Right cardiac atrium (tissue), 5 donors: Measurements from ENCODE around the gene SAMMSON. TPM values are rescaled to one million over a fixed set of nuclear protein-coding genes. Genes with fewer than 3 reads are reported as not detected.
A peak's percentile ranks its signal among the peaks of the same experiment; 100 is the strongest.

Experiments used
- ATAC-seq, 2 donors: fragments of 200-7000 bp; cut with Tn5 transposase; one replicate each; pipeline versions ENCODE4 v1.8.0 to v1.9.1; 2020; ENCODE audit warnings: moderate library complexity in 2 of 2, mild to moderate bottlenecking in 1 of 2
- DNase-seq, 3 donors: peaks; one replicate each; pipeline ENCODE4 v3.0.0-alpha.2; 2020
- H3K27ac ChIP-seq: one replicate; pipeline ENCODE4 v1.5.1; 2013; ENCODE audit warnings: mild to moderate bottlenecking, low read length, control low read depth, moderate library complexity
- H3K27me3 ChIP-seq: one replicate; pipeline ENCODE4 v1.6.1; 2013; ENCODE audit not compliant: control insufficient read depth, insufficient read depth
- H3K4me1 ChIP-seq: one replicate; pipeline ENCODE4 v1.6.1; 2013; ENCODE audit warnings: low read length; ENCODE audit not compliant: control insufficient read depth, insufficient read depth
- H3K4me3 ChIP-seq: one replicate; pipeline ENCODE4 v1.5.1; 2013; ENCODE audit warnings: low read length, control low read depth
- H3K9me3 ChIP-seq: one replicate; pipeline ENCODE4 v1.6.1; 2013; ENCODE audit warnings: low read length; ENCODE audit not compliant: control insufficient read depth
- WGBS: extraction: QIAGEN DNeasy Blood & Tissue Kit; methylation state at CpG from one replicate; pipeline ENCODE4 v1.1.7; 2013; 5-methylcytosine and 5-hydroxymethylcytosine counted together
- intact Hi-C, 4 donors: fragments of 100-400 bp; cut with DNase I; formaldehyde crosslinking; loops; one replicate each; pipeline versions ENCODE4 v1.11.0 to v1.14.0; 2022 to 2023
- polyA plus RNA-seq: library from polyadenylated mRNA; stranded (reverse); fragments of 200-250 nt; gene quantifications from one replicate; pipeline ENCODE4 v1.2.3, GENCODE V29; 2013
- total RNA-seq, 4 donors: library from RNA; stranded (reverse); fragmentation: NEBNext Ultra II Directional; extraction: Animal tissue kit (Norgen Biotek cat#: 25700); gene quantifications; one replicate each; pipeline ENCODE4 v1.2.1, GENCODE V29; 2021
- donor health status: healthy with polysubstance abuse.
- donor health status: DM: no; HTN: yes; CAD: no.
- donor health status: DM: no; HTN: no; CAD: no.
- donor health status: DM: no; HTN: yes; CAD: no; lungs with severe emphysema.
- donor health status: DM: yes; HTN: yes; CAD: no.

SAMMSON gene
- total and polyA plus RNA-seq, 5 donors: not detected

DNA sequence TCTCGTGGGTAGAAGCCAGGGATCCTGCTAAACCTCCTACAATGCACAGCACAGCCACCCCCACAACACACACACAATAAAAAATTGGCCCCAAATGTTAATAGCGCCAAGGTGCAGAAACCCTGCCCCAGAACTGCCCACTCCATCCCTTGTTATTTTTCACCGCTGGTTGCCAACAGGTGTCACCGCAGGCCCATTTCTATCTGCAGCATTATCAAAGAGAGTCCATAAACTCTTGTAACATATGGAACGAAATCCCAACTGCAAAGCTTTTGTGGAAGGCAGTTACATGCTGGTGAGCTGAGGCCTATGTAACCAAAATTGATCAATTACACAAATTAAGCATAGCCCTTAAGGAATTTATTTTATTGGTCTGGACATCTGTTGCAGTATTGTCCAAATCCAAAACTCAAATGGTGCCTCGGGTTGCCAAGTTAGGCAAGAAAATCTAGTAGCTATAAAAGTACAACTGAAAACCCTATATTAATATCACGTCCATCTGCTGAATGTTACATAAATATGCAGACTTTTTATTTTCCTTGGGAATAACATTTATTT is 66.2 kb downstream of the SAMMSON start:
- no peak overlapping the region for H3K27ac ChIP-seq
- DNase-seq (no peak), ATAC-seq (no peak)
- no peak overlapping the region for H3K4me3 ChIP-seq
- intact Hi-C loops: loop anchor here in 1 of 4 donors (10.0 kb wide), 1 partner anchor 299 kb away; no protein-coding TSS in a partner anchor
- WGBS: 75% methylated on average over 7 of the region's 7 CpGs
- H3K27me3 ChIP-seq: no peaks in the 10 kb centered on the region
- no peaks in the 10 kb centered on the region for H3K4me1 ChIP-seq
- H3K9me3 ChIP-seq: no peaks in the 10 kb centered on the region

DNA sequence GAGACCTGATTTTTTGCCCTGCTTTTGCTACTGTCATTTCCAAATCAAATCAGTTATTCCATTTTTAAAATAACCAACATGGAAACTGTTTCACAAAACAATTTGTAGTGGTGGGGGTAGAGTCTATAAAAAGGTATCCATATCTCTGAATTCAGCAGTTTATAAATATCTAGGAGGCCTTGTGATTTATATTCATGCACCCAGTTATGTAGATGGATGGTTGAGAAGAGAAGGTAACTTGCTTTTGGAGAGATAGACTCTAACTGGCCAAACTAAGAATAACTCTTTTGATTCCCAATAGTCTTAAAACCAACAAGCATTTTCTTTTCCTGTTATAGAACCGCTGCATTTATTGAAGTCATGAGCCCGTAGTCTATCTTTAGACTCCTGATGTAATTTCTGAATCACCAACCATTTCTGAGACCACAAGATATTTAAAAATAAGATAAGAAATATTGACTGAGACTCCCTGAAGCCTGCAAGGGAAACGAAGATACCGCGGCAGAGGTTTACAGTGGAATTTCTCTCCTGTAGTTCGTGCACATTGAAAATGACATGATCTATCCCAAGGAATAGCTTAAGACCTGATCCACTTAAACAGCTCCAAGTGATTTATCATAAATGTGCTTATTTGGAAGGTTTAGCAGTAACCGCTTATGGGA is 68.5 kb downstream of the SAMMSON start:
- ATAC-seq (no peak), DNase-seq (no peak)
- Histone ChIP-seq H3K27ac (no peak overlapping the region), H3K4me1 (no peaks in the 10 kb centered on the region), H3K4me3 (no peak overlapping the region), H3K9me3 (no peaks in the 10 kb centered on the region), H3K27me3 (no peaks in the 10 kb centered on the region)
- WGBS: 52% methylated on average over 7 of the region's 7 CpGs
- intact Hi-C loops: loop anchor here in 1 of 4 donors (10.0 kb wide), 1 partner anchor 297 kb away; no protein-coding TSS in a partner anchor

DNA sequence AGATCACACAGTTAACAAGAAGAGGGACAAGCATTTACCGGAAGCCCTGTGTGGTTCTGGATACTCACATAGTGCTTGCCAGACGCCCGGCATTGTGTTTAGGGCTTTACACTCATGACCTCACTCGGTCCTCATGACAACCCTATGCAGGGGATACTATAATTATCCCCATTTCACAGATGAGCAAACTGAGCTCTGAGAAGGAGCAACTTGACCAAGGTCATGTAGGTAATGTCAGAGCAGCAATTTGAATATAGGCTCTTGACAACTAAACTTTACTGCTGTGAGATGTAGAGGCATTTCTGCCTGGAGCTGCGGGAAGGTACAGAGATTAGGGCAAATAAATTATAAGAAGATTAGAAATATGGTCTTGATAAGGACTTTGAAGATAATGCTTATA is 70.0 kb downstream of the SAMMSON start:
- intact Hi-C loops: loop anchor here in 1 of 4 donors (10.0 kb wide), 1 partner anchor 295 kb away; no protein-coding TSS in a partner anchor
- 91% methylated on average over 5 of the region's 5 CpGs for WGBS
- H3K27me3 ChIP-seq: no peaks in the 10 kb centered on the region
- no peak overlapping the region for H3K4me3 ChIP-seq
- ATAC-seq (no peak), DNase-seq (no peak)
- no peak overlapping the region for H3K27ac ChIP-seq
- H3K4me1 ChIP-seq: no peaks in the 10 kb centered on the region
- no peaks in the 10 kb centered on the region for H3K9me3 ChIP-seq

DNA sequence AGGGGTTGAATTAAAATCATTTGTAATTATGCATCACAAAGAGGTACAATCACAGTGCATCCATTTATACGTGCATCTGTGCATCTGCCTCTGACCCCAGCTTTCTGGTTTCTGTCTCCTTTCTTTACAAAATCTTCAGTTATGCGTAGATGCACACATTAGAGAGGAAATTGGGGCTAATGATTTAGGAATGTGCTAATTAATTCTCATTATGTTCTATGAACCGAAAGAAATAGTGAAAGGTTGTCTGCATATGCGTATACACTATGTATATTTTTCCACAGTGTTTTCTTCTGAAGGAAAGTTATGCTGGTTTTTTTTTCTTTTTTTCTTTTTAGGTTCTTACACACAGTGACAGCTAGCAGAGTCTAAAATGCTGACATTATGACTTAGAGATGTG is 71.6 kb downstream of the SAMMSON start:
- Histone ChIP-seq H3K27ac (no peak overlapping the region), H3K4me1 (no peaks in the 10 kb centered on the region), H3K9me3 (no peaks in the 10 kb centered on the region), H3K27me3 (peaks cover 2% of the 10 kb centered on the region), H3K4me3 (no peak overlapping the region)
- 72% methylated on average over 4 of the region's 4 CpGs for WGBS
- no peak for ATAC-seq
- intact Hi-C loops: no loop called here
- DNase-seq: no peak

DNA sequence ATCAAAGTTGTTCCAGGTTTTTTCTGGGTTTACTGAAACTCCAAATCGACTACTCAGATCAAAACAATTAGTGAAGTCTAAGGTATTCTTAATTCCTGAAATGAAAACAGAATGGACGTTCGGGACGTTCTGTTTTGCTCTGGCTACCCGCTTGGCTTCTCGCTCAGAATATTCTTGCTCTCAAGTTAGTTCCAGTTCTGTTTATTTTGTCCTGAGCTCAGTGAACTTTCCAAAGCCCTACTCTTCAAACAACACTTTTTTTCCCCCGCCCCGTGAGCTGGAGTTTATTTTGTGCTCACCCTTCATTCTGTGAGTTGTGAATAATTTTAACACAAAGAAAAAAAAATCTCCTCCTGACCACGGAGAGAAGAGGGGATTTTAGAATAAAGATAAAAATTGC is 72.6 kb downstream of the SAMMSON start:
- no peaks in the 10 kb centered on the region for H3K9me3 ChIP-seq
- 11% methylated on average over 9 of the region's 9 CpGs for WGBS
- peak overlapping the region; percentile 64 for H3K4me3 ChIP-seq
- no peak overlapping the region for H3K27ac ChIP-seq
- no peaks in the 10 kb centered on the region for H3K4me1 ChIP-seq
- ATAC-seq (no peak), DNase-seq (no peak)
- H3K27me3 ChIP-seq: peaks cover 2% of the 10 kb centered on the region
- intact Hi-C loops: no loop called here

DNA sequence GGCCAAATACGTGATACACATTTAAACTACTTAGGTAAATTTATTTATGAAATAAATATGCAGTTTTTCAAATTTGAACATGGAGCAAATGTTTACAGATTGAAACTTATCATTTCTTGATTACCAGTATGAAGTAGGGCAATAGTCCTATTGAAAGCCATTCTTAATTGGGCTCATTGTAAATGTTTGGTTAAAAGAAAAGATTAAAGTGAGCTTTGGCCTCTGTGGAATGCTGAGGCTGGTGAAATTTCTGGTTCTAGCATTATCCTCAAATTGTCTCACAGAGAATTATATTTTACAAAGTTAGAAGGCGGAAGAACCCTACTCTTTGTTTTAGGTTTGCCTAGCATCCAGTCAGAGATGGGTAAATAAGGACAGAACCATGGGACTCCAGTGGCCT is 73.2 kb downstream of the SAMMSON start:
- Histone ChIP-seq H3K4me3 (no peak overlapping the region), H3K4me1 (no peaks in the 10 kb centered on the region), H3K27me3 (peaks cover 2% of the 10 kb centered on the region), H3K9me3 (no peaks in the 10 kb centered on the region), H3K27ac (no peak overlapping the region)
- no peak for ATAC-seq
- 91% methylated on average over 2 of the region's 2 CpGs for WGBS
- intact Hi-C loops: no loop called here
- DNase-seq: no peak

DNA sequence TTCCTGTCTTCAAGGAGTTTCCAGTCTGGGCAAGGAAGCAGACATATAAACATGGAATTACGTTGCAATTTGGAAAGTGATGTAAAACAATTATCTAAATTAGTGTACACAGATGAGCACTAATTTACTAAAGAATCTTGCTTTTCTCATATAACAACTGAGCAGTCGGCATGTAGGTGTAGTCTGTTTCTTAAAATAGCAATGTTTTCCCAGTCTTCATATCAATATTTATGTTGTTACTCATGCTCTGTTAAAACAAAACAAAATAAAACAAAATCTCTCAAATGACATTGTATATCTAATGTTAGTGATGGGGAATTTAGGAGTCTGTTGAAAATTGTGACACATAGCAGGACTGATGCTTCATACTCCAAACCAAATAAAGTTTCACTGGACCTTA is 75.6 kb downstream of the SAMMSON start:
- H3K27me3 ChIP-seq: peaks cover 2% of the 10 kb centered on the region
- H3K27ac ChIP-seq: no peak overlapping the region
- ATAC-seq (no peak), DNase-seq (no peak)
- WGBS: 54% methylated on average over 2 of the region's 2 CpGs
- intact Hi-C loops: no loop called here
- H3K9me3 ChIP-seq: no peaks in the 10 kb centered on the region
- H3K4me1 ChIP-seq: no peaks in the 10 kb centered on the region
- no peak overlapping the region for H3K4me3 ChIP-seq

DNA sequence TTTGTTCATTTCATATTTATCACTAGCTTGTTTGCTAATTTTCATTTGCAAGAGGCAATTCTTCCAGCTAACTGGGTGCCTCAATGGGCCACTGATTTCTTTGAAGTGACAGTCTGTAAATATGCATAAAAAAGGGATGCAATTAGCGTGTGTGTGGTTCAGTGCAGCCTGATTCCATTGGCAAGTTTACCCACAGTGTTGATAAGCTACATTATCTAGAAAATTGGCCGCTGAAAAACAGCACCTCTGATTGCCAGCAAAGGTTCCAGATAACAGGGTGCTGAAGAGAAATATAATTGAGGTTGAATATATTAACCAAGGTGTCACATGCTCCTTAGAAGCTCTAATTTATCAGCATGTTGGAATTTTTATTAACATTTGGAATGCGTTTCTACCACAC is 76.9 kb downstream of the SAMMSON start:
- no peaks in the 10 kb centered on the region for H3K4me1 ChIP-seq
- intact Hi-C loops: no loop called here
- DNase-seq (no peak), ATAC-seq (no peak)
- no peaks in the 10 kb centered on the region for H3K9me3 ChIP-seq
- no peak overlapping the region for H3K4me3 ChIP-seq
- 44% methylated on average over 3 of the region's 3 CpGs for WGBS
- H3K27me3 ChIP-seq: peaks cover 2% of the 10 kb centered on the region
- no peak overlapping the region for H3K27ac ChIP-seq

DNA sequence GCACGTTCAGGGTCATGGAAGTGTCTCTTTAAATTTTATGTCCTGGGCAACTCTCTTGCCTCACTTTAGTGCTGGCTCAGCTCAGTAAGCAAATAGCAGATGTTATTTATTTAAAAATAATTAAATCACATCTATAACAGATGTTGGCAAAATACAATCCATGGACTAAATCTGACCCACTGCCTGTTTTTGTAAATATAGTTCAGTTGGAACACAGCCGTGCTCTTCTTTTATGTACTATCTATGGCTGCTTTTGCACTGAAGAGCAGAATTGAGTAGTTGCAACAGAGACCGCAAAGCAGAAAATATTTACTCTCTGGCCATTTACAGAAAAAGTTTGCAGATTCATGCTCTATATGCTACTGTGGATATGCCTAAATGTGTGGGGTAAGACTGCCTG is 79.2 kb downstream of the SAMMSON start:
- DNase-seq (no peak), ATAC-seq (no peak)
- no peaks in the 10 kb centered on the region for H3K9me3 ChIP-seq
- WGBS: 79% methylated on average over 3 of the region's 3 CpGs
- peaks cover 2% of the 10 kb centered on the region for H3K27me3 ChIP-seq
- H3K27ac ChIP-seq: no peak overlapping the region
- intact Hi-C loops: no loop called here
- no peak overlapping the region for H3K4me3 ChIP-seq
- H3K4me1 ChIP-seq: no peaks in the 10 kb centered on the region

DNA sequence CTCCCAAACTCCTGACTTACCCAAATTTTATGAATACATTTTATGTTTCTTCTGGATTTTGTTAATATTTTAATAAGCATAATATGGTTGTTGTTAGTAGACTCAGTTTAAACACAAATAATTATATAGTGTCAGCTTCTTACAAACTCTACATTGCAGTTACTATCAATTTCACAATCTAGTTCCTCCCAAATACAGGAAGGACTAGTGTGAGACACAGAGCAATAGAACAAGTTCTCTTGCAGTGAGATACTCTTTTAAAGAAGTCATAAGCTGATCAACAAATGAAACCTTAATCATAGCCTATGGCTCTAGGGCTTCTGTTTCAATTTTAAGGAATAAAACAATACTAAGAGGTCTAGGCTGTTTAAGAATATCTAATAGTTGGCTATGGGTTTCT is 86.1 kb downstream of the SAMMSON start:
- DNase-seq: no peak
- no peaks in the 10 kb centered on the region for H3K9me3 ChIP-seq
- intact Hi-C loops: loop anchor here in 1 of 4 donors (10.0 kb wide), 1 partner anchor 269 kb away; no protein-coding TSS in a partner anchor
- ATAC-seq: no peak
- no peaks in the 10 kb centered on the region for H3K27me3 ChIP-seq
- H3K4me1 ChIP-seq: no peaks in the 10 kb centered on the region
- H3K27ac ChIP-seq: no peak overlapping the region
- no peak overlapping the region for H3K4me3 ChIP-seq

DNA sequence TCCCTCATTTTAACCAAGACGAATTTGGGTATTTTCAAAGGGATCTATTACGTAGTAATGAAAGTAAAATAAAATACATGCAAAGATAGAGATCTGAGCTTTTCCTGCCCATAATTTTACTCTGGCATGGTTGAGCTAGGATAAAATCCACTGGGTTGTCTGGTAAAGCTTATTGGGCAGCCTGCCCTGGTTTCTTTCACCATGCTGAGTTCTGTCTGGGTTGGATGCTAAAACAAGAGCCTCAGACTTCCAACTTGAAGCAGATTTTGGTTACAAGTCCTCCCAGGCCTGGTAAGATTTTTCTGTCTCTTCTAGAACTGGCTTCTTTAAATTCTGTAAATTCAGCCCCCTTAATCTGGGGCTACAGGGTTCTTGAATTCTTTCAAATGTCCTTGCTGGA is 86.8 kb downstream of the SAMMSON start:
- no peak overlapping the region for H3K4me3 ChIP-seq
- H3K4me1 ChIP-seq: no peaks in the 10 kb centered on the region
- intact Hi-C loops: loop anchor here in 1 of 4 donors (10.0 kb wide), 1 partner anchor 268 kb away; no protein-coding TSS in a partner anchor
- H3K27me3 ChIP-seq: no peaks in the 10 kb centered on the region
- no peaks in the 10 kb centered on the region for H3K9me3 ChIP-seq
- 80% methylated on average over 2 of the region's 2 CpGs for WGBS
- DNase-seq: no peak
- no peak overlapping the region for H3K27ac ChIP-seq
- ATAC-seq: no peak
